GM12878 (cell line): ENCODE results near the gene MAK.

Experiments used
- CBFB ChIP-seq: IDR thresholded peaks from 2 replicates; pipeline ENCODE4 v1.6.1; 2016; ENCODE audit warnings: antibody characterized with exemption, low read depth
- CREM ChIP-seq: IDR thresholded peaks from 2 replicates; pipeline ENCODE4 v1.6.1; 2014; ENCODE audit warnings: antibody characterized with exemption, low read depth
- CTCF ChIP-seq, 3 experiments: IDR thresholded peaks in 2 of 3; conservative IDR thresholded peaks in 1 of 3; 2 replicates each; pipeline ENCODE4 v1.5.1; 2011; ENCODE audit warnings: low read depth in 3 of 3, low read length in 3 of 3, mild to moderate bottlenecking in 3 of 3, control low read depth in 2 of 3, moderate library complexity in 2 of 3, inconsistent platforms in 1 of 3, mixed read lengths in 1 of 3; ENCODE audit not compliant: control insufficient read depth in 2 of 3, insufficient read depth in 1 of 3; ENCODE audit errors: extremely low read depth in 1 of 3
- HDAC2 ChIP-seq: fragments of 200-600 bp; sonication (generic); IDR thresholded peaks from 2 replicates; pipeline ENCODE4 v1.6.1; 2017
- MAX ChIP-seq: IDR thresholded peaks from 2 replicates; pipeline ENCODE4 v1.6.1; 2012; ENCODE audit warnings: low read depth, low read length, improper control_type of control experiment
- SMAD1 ChIP-seq: fragments of 450-650 bp; IDR thresholded peaks from 2 replicates; pipeline ENCODE4 v1.6.1; 2018; ENCODE audit warnings: mild to moderate bottlenecking, low read depth; ENCODE audit not compliant: partially characterized antibody
- TBL1XR1 ChIP-seq: IDR thresholded peaks from 2 replicates; pipeline ENCODE4 v1.6.1; 2012; ENCODE audit warnings: low read depth, low read length, improper control_type of control experiment
- TCF7 ChIP-seq: IDR thresholded peaks from 2 replicates; pipeline ENCODE4 v1.6.1; 2014; ENCODE audit warnings: antibody characterized with exemption, borderline replicate concordance

- no peak for TF ChIP-seq TBL1XR1
- no peak for TF ChIP-seq TCF7
- no peak for TF ChIP-seq SMAD1
- no peak for TF ChIP-seq CTCF (IDR thresholded peaks at IDR 0.05 in 2 of 3, conservative IDR thresholded peaks at IDR 0.05 in 1 of 3; ENCODE audit: control insufficient read depth in 2 of 3, extremely low read depth in 1 of 3, insufficient read depth in 1 of 3, low read depth in 3 of 3, low read length in 3 of 3)
- no peak for TF ChIP-seq CREM
- no peak for TF ChIP-seq HDAC2
- TF ChIP-seq MAX: no peak
- TF ChIP-seq CBFB: no peak
These were observed 731 bp downstream of the MAK start for GRCh38 chr6:10837622-10837994.
